Measurements from ENCODE around the gene GOSR1. TPM values are rescaled to one million over a fixed set of nuclear protein-coding genes. Genes with fewer than 3 reads are reported as not detected.
A peak's percentile ranks its signal among the peaks of the same experiment; 100 is the strongest.
"Not testable (repeated sequence)": the region's sequence is repeated elsewhere in the genome, so short reads cannot be mapped to it uniquely, and the experiment has no call there.

The GOSR1 gene
- total RNA-seq, 1 donor from 2014 or later = 53.8 TPM

DNA sequence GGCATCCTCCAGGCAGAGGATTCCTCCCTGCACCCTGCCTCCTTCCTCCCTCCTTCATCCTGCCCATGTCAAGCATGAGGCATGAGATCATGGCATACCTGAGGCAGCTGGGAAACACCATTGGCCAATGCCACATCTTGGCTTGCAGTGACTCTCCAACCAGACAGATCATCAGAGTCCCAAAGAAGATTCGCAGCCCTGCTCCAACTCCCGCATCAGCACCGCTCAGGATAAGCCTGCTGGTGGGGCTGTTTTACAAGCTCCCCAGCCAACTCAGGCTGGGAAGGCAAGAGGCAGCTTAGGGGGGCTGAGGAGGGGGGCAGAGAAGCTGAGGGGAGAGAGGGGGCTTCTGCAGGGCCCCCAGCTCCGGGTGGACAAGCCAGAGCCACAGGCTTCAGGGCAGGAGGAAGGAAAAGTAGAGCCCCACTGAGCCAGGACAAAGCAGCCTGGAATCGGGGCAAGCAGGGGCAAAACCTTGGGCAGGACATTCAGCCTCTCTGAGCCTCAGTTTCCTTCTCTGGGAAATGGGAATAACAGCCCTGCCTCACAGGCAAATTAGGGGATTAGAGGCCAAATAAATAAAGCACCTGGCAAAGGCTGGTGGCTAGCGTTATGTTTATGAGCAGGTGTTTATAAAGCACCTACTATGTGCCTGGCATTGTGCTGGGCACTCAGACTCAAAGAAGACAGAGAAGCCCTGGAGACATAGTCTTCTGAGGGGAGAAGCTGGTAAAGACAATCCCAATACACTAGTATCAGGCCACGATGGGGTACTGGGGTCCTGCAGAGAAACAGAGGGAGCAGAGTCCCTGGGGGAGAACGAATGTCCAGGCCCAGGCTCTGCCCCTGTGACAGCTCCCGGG is 88.1 kb downstream of the GOSR1 start:
- no peak for DNase-seq (ENCODE audit: low read depth, low spot score)
- no peaks in the 10 kb centered on the region for H3K4me1 Mint-ChIP-seq
- TF ChIP-seq, protein P1, sequence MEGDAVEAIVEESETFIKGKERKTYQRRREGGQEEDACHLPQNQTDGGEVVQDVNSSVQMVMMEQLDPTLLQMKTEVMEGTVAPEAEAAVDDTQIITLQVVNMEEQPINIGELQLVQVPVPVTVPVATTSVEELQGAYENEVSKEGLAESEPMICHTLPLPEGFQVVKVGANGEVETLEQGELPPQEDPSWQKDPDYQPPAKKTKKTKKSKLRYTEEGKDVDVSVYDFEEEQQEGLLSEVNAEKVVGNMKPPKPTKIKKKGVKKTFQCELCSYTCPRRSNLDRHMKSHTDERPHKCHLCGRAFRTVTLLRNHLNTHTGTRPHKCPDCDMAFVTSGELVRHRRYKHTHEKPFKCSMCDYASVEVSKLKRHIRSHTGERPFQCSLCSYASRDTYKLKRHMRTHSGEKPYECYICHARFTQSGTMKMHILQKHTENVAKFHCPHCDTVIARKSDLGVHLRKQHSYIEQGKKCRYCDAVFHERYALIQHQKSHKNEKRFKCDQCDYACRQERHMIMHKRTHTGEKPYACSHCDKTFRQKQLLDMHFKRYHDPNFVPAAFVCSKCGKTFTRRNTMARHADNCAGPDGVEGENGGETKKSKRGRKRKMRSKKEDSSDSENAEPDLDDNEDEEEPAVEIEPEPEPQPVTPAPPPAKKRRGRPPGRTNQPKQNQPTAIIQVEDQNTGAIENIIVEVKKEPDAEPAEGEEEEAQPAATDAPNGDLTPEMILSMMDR (conservative IDR thresholded peaks at IDR 0.05) = no peak
- no peak overlapping the region for H3K27ac Mint-ChIP-seq (ENCODE audit: unreplicated experiment)
- H3K36me3 Mint-ChIP-seq (ENCODE audit: low read depth) = no peaks in the 10 kb centered on the region
- H3K4me3 Mint-ChIP-seq = no peak overlapping the region
- H3K9me3 Mint-ChIP-seq = no peaks in the 10 kb centered on the region
- no peaks in the 10 kb centered on the region for H3K27me3 Mint-ChIP-seq (ENCODE audit: low read depth)

DNA sequence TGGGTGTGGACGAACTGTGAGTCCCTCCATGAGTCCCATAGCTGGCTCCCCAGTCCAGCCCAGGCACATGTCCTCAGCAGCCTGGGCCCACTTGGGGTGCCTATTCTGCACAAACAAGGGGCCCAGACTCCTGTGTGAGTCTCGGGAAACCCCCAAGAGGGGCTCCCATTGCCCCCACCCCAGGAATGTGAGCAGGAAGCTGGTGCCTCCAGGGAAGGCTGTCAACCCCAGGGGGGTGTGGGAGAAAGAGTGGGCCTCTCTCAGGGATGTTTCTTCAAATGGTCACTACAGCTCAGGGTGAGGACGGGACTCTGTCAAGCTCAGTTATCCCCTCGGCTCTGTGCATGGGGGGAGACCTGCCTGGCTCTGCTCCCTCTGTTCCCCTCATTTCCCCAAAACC is 88.9 kb downstream of the GOSR1 start:
- not testable (repeated sequence) for H3K36me3 Mint-ChIP-seq (ENCODE audit: low read depth); H3K9me3 Mint-ChIP-seq; H3K27ac Mint-ChIP-seq (ENCODE audit: unreplicated experiment); DNase-seq (ENCODE audit: low read depth, low spot score); H3K4me3 Mint-ChIP-seq; H3K27me3 Mint-ChIP-seq (ENCODE audit: low read depth); H3K4me1 Mint-ChIP-seq

DNA sequence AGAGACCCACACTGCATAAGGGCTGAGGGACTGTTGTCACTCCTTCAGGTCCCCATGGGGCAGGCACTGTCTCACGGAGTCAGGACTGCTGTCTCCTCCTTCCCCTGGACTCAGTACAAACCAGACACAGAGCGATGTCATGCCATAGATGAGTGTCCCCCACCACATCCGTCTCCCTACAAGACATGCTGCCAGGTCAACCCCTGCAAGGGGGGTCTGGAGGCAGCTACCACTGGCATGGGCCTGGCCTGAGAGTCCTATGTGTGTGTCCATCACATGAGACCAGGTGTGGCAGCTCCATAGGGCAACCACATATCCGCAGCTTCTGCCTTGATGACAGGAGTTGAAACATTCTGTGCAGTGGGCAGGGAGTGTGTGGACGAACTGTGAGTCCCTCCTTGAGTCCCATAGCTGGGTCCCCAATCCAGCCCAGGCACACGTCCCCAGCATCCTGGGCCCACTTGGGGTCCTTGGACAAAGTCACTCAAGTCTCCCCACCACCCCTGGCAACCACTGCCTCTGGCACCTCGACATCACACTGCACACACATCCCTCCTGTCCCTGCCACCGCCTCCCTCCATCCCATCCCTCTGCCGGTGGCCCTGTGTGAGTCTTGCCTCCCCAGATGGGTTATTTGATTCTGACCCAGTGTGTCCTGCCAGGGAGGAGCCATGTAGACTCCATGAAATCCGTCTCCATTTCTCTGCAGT is 89.5 kb downstream of the GOSR1 start:
- not testable (repeated sequence) for H3K9me3 Mint-ChIP-seq; H3K4me3 Mint-ChIP-seq; H3K36me3 Mint-ChIP-seq (ENCODE audit: low read depth); H3K4me1 Mint-ChIP-seq; H3K27me3 Mint-ChIP-seq (ENCODE audit: low read depth); DNase-seq (ENCODE audit: low read depth, low spot score)
- H3K27ac Mint-ChIP-seq (ENCODE audit: unreplicated experiment) = peak overlapping the region; percentile 70

DNA sequence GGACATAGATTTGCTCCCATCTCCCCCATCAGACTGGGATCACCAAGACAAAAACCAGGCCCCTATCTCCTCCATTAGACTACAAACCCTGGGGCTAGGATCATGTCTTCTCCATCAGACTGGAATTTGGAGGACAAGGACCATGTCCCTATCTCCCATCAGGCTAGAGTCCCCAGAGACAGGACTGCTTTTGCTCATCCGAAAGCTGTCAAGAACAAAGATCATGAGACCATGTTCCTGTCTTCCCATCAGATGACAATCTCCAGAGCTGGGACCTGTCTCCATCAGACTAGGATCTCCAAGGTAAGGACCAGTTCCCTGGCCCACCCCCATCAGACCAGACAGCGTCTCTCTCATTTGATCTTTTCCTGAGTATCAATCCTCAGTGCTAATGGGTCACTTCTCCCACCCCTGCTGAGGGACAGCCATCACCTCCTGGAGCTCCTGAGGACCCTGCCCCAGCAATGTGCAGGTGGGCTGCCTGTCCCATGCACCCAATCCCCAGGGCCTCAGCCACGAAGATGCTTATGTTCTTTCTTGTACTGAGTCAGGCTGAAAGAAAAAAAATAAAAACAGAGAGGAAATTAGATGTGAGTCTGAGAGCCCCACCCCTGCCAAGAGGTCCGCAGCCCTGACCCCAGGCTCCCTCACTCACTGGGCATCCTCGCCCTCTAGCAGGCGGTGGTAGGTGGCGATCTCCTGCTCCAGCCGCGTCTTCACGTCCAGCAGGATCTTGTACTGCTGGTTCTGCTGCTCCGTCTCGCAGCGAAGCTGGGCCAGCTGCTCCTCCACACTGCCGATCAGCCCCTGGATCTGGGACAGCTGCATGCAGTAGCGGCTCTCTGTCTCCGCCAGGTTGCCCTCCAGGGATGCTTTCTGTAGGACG is 90.3 kb downstream of the GOSR1 start:
- Mint-ChIP-seq H3K27ac (ENCODE audit: unreplicated experiment) (peak overlapping the region; percentile 70), H3K4me3 (no peak overlapping the region)
- no peak for DNase-seq (ENCODE audit: low read depth, low spot score)

DNA sequence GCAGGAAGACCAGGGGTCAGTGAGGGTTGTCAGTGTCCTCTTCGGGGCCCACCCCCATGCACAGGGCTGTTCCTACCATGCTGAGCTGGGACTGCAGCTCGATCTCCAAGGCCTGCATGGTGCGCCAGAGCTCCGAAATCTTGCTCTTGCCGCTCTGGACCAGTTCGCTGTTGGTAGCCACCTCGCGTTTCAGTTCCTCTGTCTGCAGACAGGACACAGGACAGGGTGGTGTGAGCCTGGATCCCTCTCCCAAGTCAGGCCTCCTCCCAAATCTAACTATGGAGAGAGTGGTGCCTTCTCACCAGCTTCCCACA is 90.9 kb downstream of the GOSR1 start:
- Mint-ChIP-seq H3K27ac (ENCODE audit: unreplicated experiment) (no peak overlapping the region), H3K4me1 (no peaks in the 10 kb centered on the region), H3K9me3 (no peaks in the 10 kb centered on the region), H3K4me3 (no peak overlapping the region), H3K36me3 (ENCODE audit: low read depth) (no peaks in the 10 kb centered on the region), H3K27me3 (ENCODE audit: low read depth) (no peaks in the 10 kb centered on the region)
- DNase-seq (ENCODE audit: low read depth, low spot score) = no peak
- TF ChIP-seq, protein P1 (conservative IDR thresholded peaks at IDR 0.05) = no peak

More for the DNA sequence above, 90.3 kb downstream of the GOSR1 start:
- Mint-ChIP-seq H3K27me3 (ENCODE audit: low read depth) (no peaks in the 10 kb centered on the region), H3K9me3 (no peaks in the 10 kb centered on the region), H3K4me1 (no peaks in the 10 kb centered on the region), H3K36me3 (ENCODE audit: low read depth) (no peaks in the 10 kb centered on the region)
- TF ChIP-seq, protein P1 (conservative IDR thresholded peaks at IDR 0.05) = no peak

DNA sequence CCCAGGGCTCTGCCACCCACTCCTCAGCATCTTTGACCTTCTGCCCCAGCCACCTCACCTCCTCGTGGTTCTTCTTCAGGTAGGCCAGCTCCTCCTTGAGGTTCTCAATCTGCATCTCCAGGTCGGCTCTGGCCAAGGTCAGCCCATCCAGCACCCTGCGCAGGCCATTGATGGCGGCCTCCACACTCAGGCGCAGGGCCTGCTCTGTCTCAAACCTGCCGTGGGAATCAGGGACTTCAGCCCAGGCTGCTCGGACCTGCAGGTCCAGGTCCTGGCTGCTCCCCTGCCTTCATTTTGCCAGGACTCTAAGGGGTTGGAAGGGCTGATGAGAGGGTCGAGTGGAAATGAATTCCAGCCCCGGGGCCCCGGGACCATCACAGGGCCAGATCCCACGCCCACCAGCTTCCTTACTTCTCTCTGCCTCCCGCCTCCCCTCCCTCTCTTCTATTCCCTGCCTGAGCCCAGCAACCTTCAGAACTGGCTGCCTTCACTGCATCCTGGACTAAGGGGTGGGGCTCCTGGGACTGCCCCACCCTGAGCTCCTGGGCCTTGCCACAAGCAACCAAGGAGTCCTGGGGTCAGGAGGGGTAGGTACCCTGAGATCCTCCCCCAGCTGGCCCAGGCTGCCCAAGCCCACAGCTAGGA is 92.4 kb downstream of the GOSR1 start:
- not testable (repeated sequence) for H3K36me3 Mint-ChIP-seq (ENCODE audit: low read depth); H3K4me1 Mint-ChIP-seq; DNase-seq (ENCODE audit: low read depth, low spot score); H3K27ac Mint-ChIP-seq (ENCODE audit: unreplicated experiment); H3K9me3 Mint-ChIP-seq; H3K27me3 Mint-ChIP-seq (ENCODE audit: low read depth); H3K4me3 Mint-ChIP-seq
